ENCODE results near the gene CP.

CP gene
- long read RNA-seq, partial matches to known transcripts: 0 of 1 reads
- long read RNA-seq, other reads (novel, unspliced or antisense): 1 of 1 reads

GRCh38 chr3:149221783-149222517 lies at the start of gene CP:
CP (minus strand) TSS chr3:149221829; CDS start chr3:149221792, 37 bp downstream.
- TF ChIP-seq, protein P1, sequence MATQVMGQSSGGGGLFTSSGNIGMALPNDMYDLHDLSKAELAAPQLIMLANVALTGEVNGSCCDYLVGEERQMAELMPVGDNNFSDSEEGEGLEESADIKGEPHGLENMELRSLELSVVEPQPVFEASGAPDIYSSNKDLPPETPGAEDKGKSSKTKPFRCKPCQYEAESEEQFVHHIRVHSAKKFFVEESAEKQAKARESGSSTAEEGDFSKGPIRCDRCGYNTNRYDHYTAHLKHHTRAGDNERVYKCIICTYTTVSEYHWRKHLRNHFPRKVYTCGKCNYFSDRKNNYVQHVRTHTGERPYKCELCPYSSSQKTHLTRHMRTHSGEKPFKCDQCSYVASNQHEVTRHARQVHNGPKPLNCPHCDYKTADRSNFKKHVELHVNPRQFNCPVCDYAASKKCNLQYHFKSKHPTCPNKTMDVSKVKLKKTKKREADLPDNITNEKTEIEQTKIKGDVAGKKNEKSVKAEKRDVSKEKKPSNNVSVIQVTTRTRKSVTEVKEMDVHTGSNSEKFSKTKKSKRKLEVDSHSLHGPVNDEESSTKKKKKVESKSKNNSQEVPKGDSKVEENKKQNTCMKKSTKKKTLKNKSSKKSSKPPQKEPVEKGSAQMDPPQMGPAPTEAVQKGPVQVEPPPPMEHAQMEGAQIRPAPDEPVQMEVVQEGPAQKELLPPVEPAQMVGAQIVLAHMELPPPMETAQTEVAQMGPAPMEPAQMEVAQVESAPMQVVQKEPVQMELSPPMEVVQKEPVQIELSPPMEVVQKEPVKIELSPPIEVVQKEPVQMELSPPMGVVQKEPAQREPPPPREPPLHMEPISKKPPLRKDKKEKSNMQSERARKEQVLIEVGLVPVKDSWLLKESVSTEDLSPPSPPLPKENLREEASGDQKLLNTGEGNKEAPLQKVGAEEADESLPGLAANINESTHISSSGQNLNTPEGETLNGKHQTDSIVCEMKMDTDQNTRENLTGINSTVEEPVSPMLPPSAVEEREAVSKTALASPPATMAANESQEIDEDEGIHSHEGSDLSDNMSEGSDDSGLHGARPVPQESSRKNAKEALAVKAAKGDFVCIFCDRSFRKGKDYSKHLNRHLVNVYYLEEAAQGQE (IDR thresholded peaks at IDR 0.05; ENCODE audit: insufficient replicate concordance, low read depth): no peak
- no peak for TF ChIP-seq GABPA (IDR thresholded peaks at IDR 0.05; ENCODE audit: low read depth)
- no peak for TF ChIP-seq SPI1 (IDR thresholded peaks at IDR 0.05; ENCODE audit: borderline replicate concordance, low read depth)
- TF ChIP-seq POLR2AphosphoS5 (IDR thresholded peaks at IDR 0.05; ENCODE audit: low read depth): no peak
- no peak for TF ChIP-seq CTCF (IDR thresholded peaks at IDR 0.05; ENCODE audit: insufficient read depth, low read length)
- H3K27ac ChIP-seq (replicated peaks): no peak within 1 kb of the TSS
- no peak within 1 kb of the TSS for H3K4me3 ChIP-seq (replicated peaks; ENCODE audit: insufficient read depth, low read length)
- no peak for DNase-seq (ENCODE audit: low read depth in 1 of 2, low spot score in 1 of 2)
- H3K27me3 ChIP-seq (ENCODE audit: insufficient read depth, poor library complexity, severe bottlenecking): no peaks in the 10 kb centered on the region

DNA sequence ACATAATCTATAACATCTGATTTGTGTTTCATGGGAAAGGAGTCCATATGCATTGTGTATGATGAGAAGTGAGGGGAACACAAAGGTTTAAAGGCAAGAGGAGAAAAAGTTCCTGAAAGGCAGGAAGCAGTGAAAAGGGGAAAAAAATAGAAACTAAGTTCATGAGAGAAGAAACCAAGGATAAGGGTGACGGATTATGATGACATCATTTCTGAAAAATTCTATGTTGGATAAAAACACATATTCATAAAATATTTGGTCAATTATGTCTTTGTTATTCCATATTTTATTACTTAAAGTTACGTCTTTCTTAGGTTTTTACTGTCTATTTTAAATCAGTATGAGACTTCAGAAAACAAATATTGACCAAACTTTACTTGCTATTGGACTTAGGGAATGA lies 48.6 kb upstream of the CP start:
- DNase-seq (ENCODE audit: low read depth in 1 of 2, low spot score in 1 of 2): no peak
- no peaks in the 10 kb centered on the region for H3K27me3 ChIP-seq (ENCODE audit: insufficient read depth, poor library complexity, severe bottlenecking)
- TF ChIP-seq, protein P1 (IDR thresholded peaks at IDR 0.05; ENCODE audit: insufficient replicate concordance, low read depth): no peak
- TF ChIP-seq CTCF (IDR thresholded peaks at IDR 0.05; ENCODE audit: insufficient read depth, low read length) (no peak), GABPA (IDR thresholded peaks at IDR 0.05; ENCODE audit: low read depth) (no peak), SPI1 (IDR thresholded peaks at IDR 0.05; ENCODE audit: borderline replicate concordance, low read depth) (no peak), POLR2AphosphoS5 (IDR thresholded peaks at IDR 0.05; ENCODE audit: low read depth) (no peak)
- no peak overlapping the region for H3K4me3 ChIP-seq (replicated peaks; ENCODE audit: insufficient read depth, low read length)
- H3K27ac ChIP-seq (replicated peaks): no peak overlapping the region

DNA sequence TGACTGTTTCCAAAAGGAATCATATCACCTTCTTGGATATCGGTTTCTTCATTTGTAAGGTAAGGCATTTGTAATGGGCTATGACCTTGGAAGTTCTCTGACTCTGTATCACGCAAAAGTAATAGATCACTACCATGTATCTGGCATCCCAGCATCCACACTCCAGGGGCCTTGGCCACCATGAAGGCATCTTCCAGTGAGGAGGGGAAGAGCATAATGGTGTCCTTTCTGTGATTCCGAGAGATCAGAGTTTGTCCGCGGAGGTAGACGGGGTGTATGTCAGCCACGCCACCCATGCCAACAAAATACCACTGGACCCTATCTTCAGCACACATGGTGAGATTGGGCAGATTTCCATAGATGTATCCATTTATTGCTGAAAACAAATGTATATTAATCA lies 48.1 kb upstream of the CP start:
- Histone ChIP-seq H3K27me3 (ENCODE audit: insufficient read depth, poor library complexity, severe bottlenecking) (no peaks in the 10 kb centered on the region), H3K4me3 (replicated peaks; ENCODE audit: insufficient read depth, low read length) (no peak overlapping the region), H3K27ac (replicated peaks) (no peak overlapping the region)
- TF ChIP-seq POLR2AphosphoS5 (IDR thresholded peaks at IDR 0.05; ENCODE audit: low read depth) (no peak), SPI1 (IDR thresholded peaks at IDR 0.05; ENCODE audit: borderline replicate concordance, low read depth) (no peak), GABPA (IDR thresholded peaks at IDR 0.05; ENCODE audit: low read depth) (no peak), CTCF (IDR thresholded peaks at IDR 0.05; ENCODE audit: insufficient read depth, low read length) (no peak)
- TF ChIP-seq, protein P1 (IDR thresholded peaks at IDR 0.05; ENCODE audit: insufficient replicate concordance, low read depth): no peak
- no peak for DNase-seq (ENCODE audit: low read depth in 1 of 2, low spot score in 1 of 2)

Measured in HL-60 (cell line).